GM18498 (cell line): Measurements from ENCODE around the gene NUCKS1.
"Not testable (repeated sequence)": the region's sequence is repeated elsewhere in the genome, so short reads cannot be mapped to it uniquely, and the experiment has no call there.

Experiments
- ATAC-seq: cut with Tn5 transposase; IDR thresholded peaks from one replicate; pipeline ENCODE4 v1.9.1; 2021; ENCODE audit warnings: mild to moderate bottlenecking, moderate library complexity; ENCODE audit not compliant: unreplicated experiment

NUCKS1 gene

DNA sequence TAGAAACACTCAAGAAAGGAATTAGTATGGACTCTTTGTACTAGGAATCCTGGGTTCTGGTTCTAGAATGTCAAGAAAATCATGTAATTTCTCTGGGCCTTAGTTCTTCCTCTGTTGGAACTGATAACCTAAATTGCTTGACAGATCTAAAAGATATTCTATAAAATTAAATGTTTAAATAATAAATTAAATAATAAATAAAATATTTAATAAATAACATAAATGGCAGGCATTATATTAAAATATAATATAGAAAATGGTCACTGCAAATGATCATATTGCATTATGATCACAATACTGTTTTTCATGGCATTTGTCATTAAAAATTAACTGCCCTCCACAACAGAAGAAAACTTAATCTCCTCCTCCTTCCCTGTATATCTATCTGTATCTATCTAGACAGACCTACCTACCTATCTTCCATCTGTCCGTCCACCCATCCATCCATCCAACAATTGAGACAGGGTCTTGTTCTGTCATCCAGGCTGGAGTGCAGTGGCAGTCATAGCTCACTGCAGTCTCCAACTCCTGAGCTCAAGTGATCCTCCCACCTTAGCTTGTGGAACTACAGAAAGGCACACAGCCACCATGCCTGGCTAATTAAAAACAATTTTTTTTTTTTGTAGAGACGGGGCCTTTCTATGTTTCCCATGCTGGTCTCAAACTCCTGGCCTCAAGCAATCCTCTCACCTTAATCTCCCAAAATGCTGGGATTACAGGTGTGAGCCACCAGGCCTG lies 16.4 kb downstream of the NUCKS1 start:
- no peak for ATAC-seq

DNA sequence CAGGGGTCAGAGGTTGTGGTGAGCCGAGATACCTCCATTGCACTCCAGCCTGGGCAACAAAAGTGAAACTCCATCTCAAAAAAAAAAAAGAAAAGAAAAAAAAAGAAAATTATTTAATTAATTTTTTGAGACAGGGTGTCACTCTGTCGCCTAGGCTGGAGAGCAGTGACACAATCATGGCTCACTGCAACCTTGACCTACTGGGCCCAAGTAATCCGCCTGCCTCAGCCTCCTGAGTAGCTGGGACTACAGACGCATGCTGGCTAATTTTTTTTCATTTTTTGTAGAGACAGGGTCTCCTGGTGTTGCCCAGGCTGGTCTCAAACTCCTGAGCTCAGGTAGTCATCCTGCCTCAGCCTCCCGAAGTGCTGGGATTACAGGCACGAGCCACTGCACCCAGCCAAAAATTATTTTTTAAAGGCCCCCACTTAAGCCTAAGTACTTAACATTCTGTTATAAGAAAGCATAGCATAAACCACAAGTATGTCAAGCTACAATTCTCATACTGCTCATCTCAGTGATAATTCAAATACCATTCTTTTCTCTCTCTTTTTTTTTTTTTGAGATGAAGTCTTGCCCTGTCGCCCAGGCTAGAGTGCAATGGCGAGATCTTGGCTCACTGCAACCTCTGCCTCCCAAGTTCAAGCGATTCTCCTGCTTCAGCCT lies 19.9 kb downstream of the NUCKS1 start:
- ATAC-seq, result no peak

DNA sequence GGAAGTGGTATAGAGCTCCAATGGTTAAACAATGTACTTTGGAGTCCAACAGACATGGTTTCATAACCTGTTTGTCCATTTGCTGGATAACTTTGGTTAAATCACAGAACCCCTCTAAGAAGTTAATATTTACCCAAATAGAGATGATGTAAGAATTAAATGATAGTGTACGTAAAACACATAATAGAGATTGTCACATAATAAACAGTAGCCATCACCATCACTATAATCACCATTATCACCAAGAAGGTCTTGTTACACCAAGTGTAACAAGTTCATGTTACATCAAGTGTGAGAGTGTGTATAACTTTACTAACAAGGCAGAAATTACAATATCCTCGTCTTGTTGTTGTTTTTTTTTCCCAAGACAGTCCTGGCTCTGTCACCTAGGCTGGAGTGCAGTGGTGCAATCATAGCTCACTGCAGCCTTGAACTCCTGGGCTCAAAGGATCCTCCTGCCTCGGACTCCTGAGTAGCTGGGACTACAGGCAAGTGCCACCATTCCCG lies 23.3 kb downstream of the NUCKS1 start:
- ATAC-seq, result no peak

DNA sequence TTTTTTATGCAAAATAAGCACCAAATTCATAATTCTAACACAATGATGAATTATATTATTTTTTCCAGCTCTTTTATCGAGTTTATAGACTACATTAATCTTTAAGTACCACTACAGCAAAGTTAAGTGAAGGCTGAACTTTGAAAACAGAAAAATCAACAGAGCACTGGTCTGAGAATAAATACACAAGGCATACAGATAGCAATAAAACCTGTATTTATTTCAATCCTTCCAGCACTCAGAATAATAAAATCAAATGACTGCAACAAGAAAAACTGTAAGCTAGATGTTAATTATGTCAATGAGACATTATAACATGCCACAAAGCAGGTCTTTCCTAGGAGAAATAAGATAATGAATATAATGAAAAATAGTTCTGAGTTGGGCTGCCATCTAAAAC lies 24.5 kb downstream of the NUCKS1 start:
- ATAC-seq, result no peak

DNA sequence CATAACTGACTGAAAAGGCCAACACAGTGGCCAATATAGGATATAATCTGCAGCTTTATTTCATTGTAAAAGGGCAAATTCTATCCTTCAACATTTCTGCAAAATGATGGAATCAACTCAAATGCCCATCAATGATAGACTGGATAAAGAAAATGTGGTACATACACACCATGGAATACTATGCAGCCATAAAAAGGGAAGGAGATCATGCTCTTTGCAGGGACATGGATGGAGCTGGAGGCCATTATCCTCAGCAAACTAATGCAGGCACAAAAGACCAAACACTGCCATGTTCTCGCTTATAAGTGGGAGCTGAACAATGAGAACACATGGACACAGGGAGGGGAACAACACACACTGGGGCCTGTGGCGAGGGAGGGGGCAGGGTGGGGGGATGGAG lies 29.2 kb downstream of the NUCKS1 start:
- ATAC-seq, result not testable (repeated sequence)

DNA sequence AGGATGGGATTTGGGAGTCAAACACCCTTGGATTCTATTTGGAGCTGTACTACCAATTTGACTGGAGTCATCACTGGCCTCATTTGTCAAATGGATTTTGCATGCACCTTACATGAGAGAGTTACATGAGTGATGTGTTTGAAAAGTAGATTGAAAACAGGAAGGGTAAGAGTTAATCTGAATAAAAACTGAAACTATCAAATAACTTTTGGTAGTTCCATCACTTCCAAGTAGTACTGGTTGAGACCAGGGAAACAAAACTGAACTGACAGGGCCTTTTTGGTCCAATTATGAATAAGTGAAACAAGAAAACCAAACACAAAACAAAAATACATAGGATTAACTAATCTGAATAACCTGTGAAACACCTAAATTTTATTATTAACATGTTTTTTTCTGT lies 30.2 kb downstream of the NUCKS1 start:
- ATAC-seq, result no peak

DNA sequence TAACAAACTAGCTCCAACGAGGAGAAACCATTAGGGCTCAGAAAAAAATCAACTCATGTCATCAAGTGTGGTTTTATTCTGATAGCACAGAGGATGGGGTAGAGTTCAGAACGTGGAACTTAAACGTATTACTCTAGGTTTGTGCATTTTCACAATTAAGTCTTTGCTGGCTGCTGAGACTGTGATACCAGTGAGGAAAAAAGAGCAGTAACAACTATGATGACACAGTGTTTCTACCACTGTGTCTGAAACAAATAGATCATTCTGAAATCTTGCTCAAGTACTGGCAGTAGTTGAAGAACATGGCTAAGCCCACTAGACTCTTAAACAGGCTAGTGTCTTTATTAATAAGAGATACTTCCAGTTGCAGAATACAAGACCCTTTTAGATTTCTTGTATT lies 31.0 kb downstream of the NUCKS1 start:
- no peak for ATAC-seq

DNA sequence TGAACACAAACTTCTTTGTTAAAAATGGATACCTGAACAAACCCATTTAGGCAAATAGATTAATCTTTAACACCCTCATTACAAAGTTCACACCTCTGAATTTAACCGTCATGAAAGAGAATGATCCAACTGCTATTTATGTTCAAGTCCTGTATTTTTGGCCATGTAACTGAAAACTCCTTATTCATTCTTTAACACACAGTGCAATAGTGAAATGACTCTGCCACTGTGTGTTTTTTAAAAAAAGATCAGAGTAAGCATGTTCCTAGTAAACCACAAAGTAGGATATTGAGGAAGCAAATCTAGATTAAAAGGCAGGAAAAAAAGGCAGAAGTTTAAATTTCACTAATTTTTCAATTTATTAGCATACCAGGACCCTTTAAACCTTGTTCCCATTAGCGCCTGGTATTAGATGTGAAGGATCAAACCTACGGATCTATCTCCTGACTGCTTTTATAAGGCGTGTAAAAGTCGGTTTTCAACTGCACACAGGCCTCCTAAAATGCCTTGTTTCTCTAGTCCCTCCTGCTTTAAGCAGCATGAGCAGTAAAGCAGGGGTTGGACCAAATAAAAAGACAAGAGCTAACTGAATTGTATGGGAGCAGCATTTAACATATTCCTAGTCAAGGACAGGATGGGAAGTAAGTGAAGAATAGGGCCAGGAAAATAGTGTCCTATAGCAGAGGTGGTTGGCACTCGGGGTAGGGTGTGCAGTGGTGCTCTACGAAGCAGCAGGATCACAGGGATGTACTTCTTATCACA lies 33.4 kb downstream of the NUCKS1 start:
- ATAC-seq, result no peak

DNA sequence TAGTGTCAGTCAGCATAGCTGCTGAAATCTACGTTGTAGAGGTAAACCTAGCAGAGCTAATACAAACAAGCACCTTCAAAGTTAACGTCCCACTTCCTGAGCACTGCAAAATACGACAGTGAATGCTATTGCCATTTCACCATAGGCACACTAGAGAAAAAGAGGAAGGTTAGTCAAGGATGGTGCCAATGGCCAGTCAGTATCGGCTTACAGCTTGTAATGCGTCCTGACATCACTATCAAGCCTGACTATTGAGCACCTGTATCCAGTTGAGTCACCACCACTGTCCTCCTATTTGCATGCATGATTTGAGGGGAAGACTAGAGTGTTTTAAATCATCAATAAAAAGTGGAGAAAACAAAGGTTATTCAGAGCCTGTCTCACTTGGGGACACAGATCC lies 34.4 kb downstream of the NUCKS1 start:
- no peak for ATAC-seq

DNA sequence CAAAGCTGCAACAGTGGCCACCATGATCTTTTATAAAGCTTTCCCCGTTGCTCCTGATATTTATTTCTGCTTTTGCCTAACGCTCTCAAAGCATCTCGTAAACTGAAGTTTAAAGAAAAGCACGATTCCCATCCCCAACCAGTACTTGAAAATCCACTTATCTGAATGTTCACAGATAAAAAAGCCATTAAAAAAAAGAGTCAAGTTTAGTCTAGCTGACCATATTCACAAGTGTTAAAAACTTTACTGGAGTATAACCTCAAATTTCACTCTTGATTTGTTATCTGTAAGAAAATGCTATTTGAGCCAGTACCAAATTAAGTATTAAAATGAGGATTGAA lies 35.1 kb downstream of the NUCKS1 start:
- ATAC-seq, result no peak

DNA sequence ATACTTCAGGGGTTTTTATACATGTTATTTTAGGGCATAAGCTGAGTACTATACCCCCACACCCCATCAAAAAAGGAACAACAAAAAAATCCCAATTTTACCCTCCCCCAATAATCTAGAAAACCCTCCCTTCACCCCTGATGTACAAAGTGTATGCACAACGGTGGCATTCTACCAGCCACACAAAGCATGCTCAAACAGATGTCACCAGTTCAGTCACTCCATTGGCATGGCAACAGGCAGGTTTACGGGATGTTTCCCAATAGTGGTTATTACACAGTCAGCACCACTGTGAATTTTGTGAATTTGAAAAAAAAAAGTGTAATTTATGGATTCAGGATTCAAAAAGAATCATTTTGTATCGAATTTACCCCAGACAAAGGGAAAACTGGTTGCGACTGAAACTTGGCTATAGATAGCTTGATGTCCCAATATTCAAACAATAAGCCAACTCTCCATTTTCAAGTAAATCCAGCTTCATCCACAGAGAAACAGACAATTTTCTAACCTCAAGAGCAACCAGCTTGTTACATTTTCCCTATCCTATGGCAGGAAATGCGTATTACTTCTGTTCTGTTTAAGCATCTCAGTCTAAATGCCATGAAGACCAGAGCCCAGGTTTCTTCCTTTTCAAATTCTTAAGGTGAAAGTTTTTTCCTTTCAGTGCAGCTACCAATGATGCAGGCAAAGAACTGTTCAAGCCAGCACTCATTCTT lies 35.6 kb downstream of the NUCKS1 start:
- no peak for ATAC-seq

DNA sequence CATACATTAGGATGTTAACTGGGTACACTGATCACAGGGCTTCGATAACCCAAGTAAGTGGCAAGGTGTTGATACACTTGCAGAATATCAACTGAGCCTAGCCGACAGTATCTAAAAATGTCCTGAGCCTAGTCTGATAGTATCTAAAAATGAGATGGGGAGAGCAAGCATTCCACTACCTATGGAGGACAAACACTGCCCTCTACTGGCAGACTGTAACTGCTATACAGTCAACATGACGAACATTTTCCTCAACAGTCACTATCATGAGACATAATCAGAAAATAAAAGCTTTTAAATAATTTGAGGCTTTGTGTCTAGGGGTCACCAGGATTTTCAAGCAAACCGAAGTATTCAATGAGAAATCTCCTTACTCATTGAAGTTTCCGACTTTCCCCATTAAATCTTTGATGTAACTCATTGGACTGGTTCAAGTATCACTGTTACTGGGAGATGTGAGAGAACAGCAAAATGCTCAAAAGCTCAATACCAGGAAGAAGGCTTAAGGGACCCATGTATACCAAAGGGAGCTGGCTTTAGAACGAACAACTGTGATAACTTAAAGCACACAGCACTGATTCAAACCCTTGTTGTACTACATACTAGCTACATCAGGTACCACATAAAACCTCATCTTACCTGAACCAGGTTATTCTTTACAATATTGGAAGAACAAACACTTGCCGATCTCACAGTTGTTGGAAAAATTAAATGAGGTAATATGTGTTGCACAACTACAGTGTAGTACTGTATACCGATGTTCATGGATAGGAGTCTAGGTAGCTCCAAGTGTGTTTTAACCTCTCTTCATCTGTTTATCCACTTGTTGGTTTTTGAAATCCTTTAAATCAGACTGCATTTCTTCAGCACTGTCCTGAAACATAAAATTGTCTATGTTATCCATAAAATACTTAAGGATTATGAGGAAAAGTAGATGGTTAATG lies 38.6 kb downstream of the NUCKS1 start:
- ATAC-seq, result no peak

DNA sequence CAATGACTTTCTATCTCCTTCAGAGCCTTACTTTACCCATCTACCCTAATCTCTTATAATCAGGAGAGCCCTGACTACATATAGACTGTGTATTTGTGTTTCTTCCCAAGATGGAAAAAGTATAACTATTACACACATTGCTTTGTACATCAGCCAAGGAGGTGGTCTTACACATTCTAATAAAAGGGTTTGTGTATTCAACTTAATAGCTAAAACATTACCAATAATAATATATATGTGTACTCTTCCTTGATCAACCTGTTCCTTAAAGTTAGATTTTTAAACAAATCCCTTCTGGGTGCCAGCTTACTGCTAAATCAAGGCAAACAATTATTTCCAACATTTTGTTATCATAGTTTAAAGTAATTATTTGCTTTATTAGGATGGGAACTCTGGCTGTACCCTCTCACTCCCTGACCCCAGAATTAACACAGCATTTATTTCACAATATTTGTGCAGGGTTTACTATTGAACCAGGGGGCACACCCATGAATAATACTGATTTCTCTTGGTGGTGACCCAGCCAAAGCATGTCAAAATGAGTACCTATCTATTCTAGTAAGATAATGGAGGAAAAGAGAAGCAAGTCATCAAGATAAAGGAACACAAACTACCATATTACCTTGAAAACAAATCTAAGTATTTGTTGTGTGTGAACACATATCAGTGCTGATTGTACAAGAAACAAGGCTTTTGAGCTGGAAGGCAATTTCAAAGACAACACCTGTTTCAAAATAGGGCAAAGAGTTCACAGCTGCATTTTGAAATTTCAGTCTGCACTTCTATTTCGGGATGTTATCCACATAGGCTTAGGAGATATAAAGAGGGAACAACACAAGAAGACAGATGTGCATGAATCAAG lies 39.5 kb downstream of the NUCKS1 start:
- no peak for ATAC-seq

DNA sequence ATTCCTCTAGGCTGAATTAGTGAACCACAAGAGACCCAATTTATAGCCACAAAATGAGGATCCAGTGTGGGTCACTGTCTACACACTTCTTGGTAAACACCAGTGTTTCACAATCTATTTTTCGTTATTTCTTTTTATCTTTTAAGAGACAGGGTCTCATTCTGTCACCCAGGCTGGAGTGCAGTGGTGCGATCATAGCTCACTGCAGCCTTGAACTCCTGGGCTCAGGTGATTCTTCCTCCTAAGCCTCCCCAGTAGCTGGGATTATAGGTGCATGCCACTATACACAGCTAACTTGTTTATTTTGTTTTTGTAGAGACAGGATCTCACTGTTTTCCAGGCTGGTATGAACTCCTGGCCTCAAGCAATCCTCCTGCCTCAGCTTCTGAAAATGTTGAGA lies 40.3 kb downstream of the NUCKS1 start:
- no peak for ATAC-seq

DNA sequence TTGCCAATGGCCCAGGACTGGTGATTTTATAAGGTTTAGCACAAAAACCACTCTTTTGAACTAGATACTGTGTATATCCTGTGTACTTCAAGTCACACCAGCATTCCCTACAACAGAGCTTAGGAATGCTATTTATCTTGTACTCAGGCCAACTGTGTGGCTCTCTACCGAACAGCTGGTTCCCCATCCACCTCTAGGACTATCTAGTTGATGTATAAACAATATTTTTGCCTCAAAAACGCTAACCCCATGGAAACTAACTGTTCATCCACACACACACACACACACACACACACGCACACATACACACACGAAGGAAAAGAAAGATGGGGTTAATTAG lies 41.0 kb downstream of the NUCKS1 start:
- no peak for ATAC-seq

DNA sequence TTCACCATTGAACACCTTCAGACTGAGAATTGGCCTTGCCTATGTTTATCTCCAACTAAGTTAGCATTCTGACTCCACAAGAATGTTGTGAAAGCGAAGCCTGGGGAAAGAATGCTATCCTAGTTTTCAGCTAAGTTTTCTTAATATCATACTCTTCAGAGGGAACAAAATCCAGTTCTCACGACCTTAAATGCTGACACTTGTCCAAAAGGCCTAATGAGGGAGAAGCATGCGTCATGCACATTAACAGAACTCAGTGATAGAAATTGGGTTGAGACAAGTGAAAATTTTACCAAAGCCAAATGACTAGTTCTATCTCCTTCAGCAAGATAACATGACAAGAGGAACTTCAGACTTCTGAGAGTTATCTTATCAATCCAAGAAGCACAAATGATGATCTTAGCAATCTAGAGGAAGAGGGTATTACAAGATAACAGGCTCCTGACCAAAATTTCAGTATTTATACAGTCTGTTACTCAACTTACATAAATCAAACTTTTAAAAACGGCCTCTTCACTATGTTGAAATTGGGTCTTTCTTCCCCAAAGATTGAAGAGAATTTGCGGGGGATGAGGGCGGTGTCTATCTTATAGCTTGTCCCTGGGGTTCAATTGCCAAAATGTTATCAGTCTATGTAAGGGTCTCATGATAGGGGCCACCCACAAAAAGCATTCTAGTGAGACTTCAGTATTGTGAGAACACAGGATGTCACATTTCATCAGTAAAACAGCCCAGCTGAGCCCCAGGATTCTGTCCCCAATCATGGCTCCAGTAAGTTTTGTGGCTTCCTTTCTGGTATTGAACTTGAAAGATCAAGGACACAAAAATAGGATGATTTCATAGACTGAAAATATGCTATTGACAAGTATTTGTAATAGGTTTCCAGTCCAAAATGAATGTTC lies 43.1 kb downstream of the NUCKS1 start:
- ATAC-seq, result no peak

DNA sequence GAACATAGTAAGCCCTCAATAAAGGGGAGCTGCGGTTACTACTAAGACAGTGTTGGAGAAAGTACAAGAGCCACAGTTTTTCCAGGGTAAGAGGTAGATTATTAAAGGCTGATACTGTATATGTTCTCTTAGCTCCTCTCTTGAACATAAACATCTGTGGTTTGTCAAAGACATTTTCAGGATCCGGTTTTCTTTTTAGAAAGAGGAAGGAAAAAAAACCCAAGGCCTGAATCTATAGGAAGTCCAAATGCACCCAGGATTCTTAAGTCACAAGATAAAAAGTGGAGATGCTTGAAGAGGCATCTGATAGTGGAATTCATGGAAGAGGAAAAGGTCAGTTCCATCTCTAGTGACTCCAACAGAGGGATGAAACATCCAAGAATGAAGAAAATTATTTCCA lies 45.1 kb downstream of the NUCKS1 start:
- ATAC-seq, result no peak

DNA sequence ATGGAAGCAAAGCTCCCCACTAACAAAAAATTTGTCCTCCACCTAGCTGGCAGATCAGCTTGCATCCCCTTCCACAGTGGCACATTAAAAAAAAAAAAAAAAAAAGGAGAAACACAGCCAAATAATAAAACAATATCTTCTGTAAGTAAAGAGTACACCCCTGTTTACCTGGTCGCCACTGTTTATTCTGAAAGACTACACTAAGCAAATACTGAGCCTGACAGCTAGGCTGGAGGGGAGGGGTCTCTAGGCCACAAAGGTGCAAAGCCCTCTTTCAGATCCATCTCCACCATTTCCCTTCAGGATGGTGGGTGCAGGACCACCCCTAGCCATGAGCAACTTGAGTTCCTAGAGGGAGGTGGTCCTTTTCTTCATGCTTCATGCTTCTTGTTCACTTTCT lies 46.9 kb downstream of the NUCKS1 start:
- no peak for ATAC-seq
